IPS-20b (cell line): ENCODE data around the gene C5.

Experiments
- H3K27ac ChIP-seq: one replicate; pipeline ENCODE4 v1.5.1; 2013; ENCODE audit warnings: low read length
- H3K27me3 ChIP-seq: 2 replicates; pipeline ENCODE4 v1.6.1; 2013; ENCODE audit warnings: mild to moderate bottlenecking, low read length, inconsistent platforms; ENCODE audit not compliant: insufficient read depth
- H3K36me3 ChIP-seq: 2 replicates; pipeline ENCODE4 v1.6.1; 2013; ENCODE audit warnings: low read depth, mild to moderate bottlenecking, inconsistent platforms, low read length, moderate library complexity; ENCODE audit not compliant: insufficient read depth
- H3K4me1 ChIP-seq: 2 replicates; pipeline ENCODE4 v1.6.1; 2013; ENCODE audit warnings: mild to moderate bottlenecking, control low read depth, inconsistent platforms, low read length, moderate library complexity; ENCODE audit not compliant: insufficient read depth
- H3K4me3 ChIP-seq: 2 replicates; pipeline ENCODE4 v1.5.1; 2013; ENCODE audit warnings: mild to moderate bottlenecking, low read length, inconsistent platforms
- H3K9ac ChIP-seq: 2 replicates; pipeline ENCODE4 v1.6.1; 2013; ENCODE audit warnings: low read depth, mild to moderate bottlenecking, inconsistent platforms, low read length, moderate library complexity
- H3K9me3 ChIP-seq: 2 replicates; pipeline ENCODE4 v1.6.1; 2013; ENCODE audit warnings: mild to moderate bottlenecking, low read depth, low read length, inconsistent platforms; ENCODE audit not compliant: insufficient read depth

C5 gene

DNA sequence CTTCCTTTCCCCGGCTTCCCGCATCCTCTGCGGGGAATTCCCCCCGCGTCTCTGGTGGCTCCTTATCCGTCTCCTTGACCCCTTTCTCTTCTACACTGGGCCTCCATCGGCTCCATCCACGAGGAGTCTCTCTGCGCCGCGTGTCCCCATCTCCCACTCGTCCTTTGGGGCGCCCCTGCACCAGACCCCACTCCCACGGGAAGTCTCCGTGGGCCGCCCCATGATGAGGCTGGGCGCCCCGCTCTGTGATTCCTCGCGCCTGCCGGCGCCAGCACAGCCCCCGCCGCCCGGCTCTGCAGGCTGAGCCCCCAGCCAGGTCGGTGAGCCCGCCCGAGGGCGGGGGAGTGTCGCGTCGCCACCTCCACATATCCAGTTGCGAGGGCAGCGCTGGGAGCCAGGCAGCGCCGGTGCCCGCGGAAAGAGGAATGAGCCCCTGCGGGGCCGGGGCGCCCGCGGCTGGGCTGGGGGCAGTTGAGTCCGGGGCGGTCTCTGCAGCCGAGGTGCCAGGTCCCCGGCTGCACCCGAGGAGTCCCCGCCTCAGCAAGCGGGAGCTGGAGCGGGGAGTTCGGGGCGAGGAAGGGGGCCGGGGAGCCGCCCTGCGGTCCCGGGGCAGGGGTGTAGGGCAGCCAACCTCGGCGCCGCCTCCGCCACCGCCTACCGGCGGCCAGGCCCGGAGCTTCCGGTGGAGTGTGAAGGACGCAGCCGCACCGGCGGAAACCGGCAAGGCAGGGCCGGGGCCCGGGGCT is 121.4 kb downstream of the C5 start:
- Histone ChIP-seq H3K9me3 (no peaks in the 10 kb centered on the region), H3K4me3 (peak overlapping the region; percentile 72), H3K9ac (peak overlapping the region; percentile 68; the same call in 1 of the 2 replicates), H3K36me3 (no peaks in the 10 kb centered on the region), H3K27me3 (peaks cover 11% of the 10 kb centered on the region; the same call in 1 of the 2 replicates), H3K27ac (no peak overlapping the region), H3K4me1 (peaks cover 12% of the 10 kb centered on the region; the same call in 1 of the 2 replicates)

DNA sequence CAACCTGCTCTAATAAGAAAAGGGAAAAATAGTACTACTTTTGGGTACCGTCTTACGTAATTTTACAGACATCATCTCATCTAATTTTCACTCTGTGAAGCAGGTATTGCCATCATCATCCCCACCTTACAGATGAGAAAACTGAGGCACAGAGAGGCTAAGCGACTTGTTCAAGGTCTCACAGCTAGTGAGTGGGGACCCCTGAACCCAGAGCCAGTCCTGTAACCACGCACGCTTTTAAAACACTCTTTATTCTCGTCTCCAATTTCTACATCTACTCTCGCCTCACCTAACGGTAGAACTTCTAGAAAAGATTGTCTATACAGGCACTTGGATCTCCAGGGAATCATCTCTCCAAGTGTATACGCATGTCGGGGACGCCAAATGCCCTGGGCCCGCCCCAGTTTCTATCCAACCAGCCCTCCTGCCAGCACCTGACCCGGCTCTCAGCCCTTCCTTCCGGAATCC is 122.0 kb downstream of the C5 start:
- peak overlapping the region; percentile 72 for H3K4me3 ChIP-seq
- H3K9me3 ChIP-seq = no peaks in the 10 kb centered on the region
- H3K27ac ChIP-seq = no peak overlapping the region
- H3K36me3 ChIP-seq = no peaks in the 10 kb centered on the region
- peaks cover 11% of the 10 kb centered on the region; the same call in 1 of the 2 replicates for H3K27me3 ChIP-seq
- H3K4me1 ChIP-seq = peaks cover 12% of the 10 kb centered on the region; the same call in 1 of the 2 replicates
- peak overlapping the region; percentile 68; the same call in 1 of the 2 replicates for H3K9ac ChIP-seq

DNA sequence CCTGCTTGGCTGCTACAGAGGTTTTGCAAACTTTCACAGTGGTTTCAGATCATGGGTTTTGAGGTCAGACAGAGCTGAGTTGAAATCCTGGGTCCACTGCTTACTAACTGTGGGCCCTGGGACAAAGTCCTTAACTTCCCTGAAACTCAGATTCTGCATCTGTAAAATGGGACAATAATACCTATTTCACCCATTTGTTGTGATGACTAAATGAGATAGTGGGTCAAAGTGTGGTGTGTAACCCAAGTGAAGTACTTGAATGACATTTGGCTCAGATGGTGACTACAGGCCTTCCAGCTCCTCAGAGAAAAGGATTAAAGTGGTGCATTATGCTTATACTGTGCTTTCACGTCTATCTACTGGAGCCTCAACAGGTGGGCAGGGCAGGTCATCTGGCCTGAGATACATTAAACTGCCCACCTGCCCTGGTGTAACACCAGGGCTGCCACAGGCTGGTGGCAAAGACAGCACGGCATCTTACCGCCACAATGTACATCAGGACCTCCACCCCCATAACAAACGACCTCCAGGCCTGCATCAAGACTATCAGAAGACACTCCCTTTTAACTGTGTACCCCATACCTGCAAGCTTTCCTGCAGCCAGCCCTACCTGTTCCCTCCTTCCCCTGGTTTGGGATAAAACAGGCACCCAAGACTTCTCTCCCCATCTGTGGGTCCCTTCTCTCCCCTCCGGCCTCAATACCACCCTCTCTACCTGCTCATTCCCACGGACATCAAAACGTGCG is 122.6 kb downstream of the C5 start:
- Histone ChIP-seq H3K9ac (no peak overlapping the region), H3K27ac (no peak overlapping the region), H3K36me3 (no peaks in the 10 kb centered on the region), H3K9me3 (no peaks in the 10 kb centered on the region), H3K4me1 (peaks cover 12% of the 10 kb centered on the region; the same call in 1 of the 2 replicates), H3K4me3 (no peak overlapping the region), H3K27me3 (peaks cover 11% of the 10 kb centered on the region; the same call in 1 of the 2 replicates)

DNA sequence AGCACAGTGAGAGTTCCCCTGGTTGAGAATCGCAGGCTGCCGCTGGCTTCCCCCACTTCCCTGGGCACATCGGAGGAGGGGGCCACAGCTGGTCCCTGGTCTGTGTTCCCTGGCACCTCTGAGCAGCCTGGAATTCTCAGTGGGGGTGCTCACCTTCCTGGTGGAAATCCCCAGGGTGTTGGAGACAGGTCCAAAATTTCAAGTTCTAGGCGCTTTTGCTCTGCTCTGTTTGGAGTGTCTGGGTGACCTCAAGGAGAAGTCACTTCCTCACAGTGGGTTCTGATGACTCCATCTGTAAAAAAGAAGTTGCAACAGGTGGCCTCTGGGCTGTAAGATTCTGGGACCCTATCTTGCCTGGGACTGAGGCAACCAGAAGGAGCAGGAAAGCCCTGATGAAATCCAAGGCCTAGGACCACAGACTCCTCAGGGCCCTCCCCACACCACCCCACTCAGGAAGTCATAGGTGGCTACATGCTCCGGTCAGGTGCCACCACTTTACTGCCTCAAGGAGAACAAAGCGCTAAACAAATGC is 123.6 kb downstream of the C5 start, which contains the start of gene TRAF1:
TSS of gene TRAF1 (minus strand) at position 400 of the 532 bp plus-strand sequence. CDS start 721 bp downstream, outside the sequence.
- Histone ChIP-seq H3K4me3 (no peak within 1 kb of the TSS), H3K4me1 (peaks cover 12% of the 10 kb centered on the region; the same call in 1 of the 2 replicates), H3K36me3 (no peaks in the 10 kb centered on the region), H3K9me3 (no peaks in the 10 kb centered on the region), H3K27me3 (peaks cover 11% of the 10 kb centered on the region; the same call in 1 of the 2 replicates), H3K9ac (no peak within 1 kb of the TSS), H3K27ac (no peak within 1 kb of the TSS)

DNA sequence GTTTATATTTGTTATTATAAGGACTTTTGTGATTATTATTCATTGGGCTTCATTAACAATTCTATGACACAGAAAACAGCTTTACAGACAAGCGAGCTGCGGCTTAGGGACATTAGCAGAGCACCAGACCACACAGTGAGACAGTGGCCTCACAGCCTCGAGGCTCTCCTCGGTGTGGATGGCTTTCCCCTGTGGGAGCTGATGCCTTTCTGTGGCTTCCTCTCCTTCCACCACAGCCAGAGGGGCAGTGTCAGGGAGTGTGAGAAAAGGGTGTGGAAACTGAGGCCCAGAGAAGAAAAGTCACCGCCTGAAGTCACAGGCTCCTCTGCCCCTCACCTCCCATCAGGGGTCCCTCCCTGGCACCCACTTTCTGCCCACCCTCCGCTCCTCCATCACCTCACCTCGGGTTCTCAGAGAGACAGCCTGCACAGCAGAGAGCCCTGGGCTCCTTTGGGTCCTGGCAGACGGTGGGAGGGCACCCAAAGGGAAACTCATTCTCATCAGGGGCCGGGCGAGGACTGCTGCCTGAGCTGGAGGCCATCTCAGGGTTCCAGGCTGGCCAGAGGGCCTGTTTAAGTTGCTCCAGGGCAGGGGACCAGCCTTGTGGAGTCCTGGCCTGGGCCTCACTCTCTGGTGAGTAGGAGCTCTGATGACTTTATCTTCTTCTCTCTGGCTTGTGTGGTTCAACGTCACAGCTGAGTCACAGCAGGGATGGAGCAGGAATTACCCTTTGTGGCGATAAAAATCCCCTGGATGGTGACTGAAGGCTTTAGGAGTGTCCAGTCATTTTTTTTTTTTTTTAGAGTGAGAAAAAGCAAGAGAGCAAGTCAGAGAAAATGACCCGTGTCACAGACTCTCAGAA is 124.3 kb downstream of the C5 start:
- peaks cover 11% of the 10 kb centered on the region; the same call in 1 of the 2 replicates for H3K27me3 ChIP-seq
- H3K9ac ChIP-seq = no peak overlapping the region
- H3K27ac ChIP-seq = no peak overlapping the region
- peaks cover 12% of the 10 kb centered on the region; the same call in 1 of the 2 replicates for H3K4me1 ChIP-seq
- no peak overlapping the region for H3K4me3 ChIP-seq
- no peaks in the 10 kb centered on the region for H3K36me3 ChIP-seq
- H3K9me3 ChIP-seq = no peaks in the 10 kb centered on the region

DNA sequence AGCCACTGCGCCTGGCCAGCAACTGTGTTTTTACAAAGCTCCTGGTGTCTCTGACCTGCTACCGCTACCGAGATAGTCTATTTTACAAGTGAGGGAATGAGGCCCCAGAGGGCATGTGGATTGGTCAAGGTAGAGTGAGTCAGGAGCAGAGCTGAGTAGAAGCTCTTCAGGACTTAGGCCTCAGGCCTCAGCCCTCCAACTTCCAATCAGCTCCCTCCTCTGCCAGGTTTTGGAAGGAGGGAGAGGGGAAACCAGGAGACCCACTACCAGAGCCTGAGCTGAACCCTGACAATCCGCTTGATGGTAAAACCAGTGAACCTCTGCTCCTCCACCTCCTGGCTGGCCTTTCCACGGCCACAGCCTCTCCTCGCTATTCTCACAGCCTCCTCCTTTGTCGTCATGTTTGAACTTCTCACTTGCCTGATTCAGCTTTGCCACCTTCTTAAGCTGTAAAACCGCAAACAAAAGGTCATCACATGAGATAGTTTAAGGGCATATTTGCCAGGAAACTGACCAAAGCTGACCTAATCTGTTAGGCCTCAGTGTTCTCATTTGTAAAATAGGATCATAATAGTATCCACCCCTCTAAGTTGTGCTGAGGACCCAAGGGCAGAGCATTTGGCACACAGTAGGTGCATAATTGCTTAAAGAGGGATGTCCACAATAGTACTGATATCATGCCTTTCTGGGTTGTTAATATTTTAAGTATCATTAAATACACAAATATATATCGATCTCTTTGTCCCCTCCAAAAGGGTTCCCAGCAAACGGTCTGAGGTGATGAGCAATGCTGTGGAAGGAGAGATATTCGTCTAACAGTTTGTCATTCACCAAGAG is 125.2 kb downstream of the C5 start:
- Histone ChIP-seq H3K27ac (no peak overlapping the region), H3K36me3 (no peaks in the 10 kb centered on the region), H3K9ac (no peak overlapping the region), H3K9me3 (no peaks in the 10 kb centered on the region), H3K27me3 (peaks cover 11% of the 10 kb centered on the region; the same call in 1 of the 2 replicates), H3K4me3 (no peak overlapping the region), H3K4me1 (peaks cover 16% of the 10 kb centered on the region; the same call in 1 of the 2 replicates)

DNA sequence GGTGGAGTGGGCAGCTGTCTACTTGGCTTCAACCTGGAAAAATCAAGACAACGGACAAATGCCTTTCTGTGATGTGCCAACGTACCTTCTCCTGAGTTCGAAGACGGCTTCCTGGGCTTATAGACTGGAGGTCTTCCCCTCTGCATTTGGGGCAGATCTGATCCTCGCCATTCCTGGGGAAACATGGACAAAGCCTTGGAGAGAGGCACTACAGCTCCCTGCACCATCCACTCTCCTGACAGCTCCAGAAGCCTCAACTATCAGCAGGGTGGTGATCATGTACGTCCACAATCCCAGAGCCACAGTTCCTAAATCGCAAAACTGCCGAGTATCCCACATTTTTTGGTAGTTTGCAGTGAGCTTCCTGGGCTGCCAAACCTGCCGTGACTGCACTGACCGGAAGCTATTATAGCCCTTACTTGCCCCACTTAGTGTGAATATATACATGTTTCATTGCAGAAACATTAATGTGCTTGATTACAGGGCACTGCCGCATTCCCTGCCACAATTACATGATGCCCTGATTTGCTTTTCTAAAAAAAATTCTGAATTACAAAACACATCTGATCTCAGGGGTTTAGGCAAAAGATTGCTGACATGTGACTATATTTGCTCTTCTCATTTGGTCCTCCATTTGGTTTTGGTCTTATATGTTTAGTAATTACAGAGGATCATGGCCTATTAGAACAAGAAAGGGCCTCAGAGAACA is 126.3 kb downstream of the C5 start:
- Histone ChIP-seq H3K9me3 (no peaks in the 10 kb centered on the region), H3K27me3 (peaks cover 11% of the 10 kb centered on the region; the same call in 1 of the 2 replicates), H3K27ac (no peak overlapping the region), H3K9ac (no peak overlapping the region), H3K4me3 (no peak overlapping the region), H3K4me1 (peaks cover 13% of the 10 kb centered on the region; the same call in 1 of the 2 replicates), H3K36me3 (no peaks in the 10 kb centered on the region)

DNA sequence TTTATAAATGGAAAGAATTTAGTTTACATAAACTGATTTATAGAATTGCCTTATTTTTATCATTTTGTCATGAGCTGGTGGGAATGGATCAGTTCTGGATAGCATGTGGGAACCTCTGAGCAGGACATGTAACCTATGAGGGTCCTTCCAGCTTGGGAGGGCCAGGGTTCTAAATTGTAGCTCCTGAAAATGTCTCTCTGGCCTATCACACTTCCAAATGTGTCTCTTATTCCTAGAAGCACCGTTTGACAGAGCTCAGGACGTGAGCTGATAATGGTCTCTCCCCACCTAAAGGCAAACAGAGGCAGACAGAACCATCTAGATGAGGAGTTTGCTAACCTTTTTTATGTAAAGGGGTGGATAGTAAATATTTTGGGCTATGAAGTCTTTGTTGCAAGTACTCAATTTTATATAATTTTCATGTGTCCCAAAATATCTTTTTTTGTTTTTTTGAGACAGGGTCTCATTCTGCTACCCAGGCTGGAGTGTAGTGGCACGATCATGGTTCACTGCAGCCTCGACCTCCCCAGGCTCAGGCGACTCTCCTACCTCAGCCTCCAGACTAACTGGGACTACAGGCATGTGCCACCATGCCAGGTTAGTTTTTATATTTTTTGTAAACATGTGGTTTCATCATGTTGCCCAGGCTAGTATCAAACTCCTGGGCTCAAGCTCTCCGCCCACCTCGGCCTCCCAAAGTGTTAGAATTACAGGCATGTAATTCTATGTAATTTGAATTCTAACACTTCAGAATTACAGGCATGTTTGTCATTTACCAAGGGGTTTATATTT is 127.5 kb downstream of the C5 start:
- Histone ChIP-seq H3K4me1 (peaks cover 13% of the 10 kb centered on the region; the same call in 1 of the 2 replicates), H3K27ac (no peak overlapping the region)

DNA sequence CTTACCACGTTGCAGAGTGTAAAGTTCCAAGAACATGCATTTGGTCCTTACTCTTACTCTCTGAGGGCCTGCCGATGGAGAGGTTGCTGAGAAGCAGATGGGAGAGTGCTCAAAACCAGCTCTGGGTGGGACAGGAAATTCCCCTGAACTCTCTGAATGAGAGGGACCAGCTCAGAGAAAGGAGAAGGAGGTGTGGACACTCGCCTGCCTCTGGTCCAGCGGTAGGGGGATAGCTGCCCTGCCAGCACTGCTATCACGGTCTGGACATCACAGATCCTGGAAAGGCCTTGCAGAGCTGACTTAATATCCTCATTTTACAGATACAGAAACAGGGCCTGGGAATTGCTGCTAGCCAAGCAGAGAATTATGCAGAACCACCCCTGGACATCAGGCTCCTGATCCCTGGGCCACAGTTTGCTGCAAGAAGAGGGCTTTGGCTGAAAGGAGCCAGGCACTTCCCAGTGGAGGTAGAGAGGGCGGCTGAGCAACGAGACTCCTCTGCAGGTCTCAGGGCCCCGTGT is 128.4 kb downstream of the C5 start:
- Histone ChIP-seq H3K27ac (no peak overlapping the region), H3K9me3 (no peaks in the 10 kb centered on the region), H3K4me3 (no peak overlapping the region), H3K9ac (no peak overlapping the region), H3K4me1 (peaks cover 13% of the 10 kb centered on the region; the same call in 1 of the 2 replicates), H3K27me3 (no peaks in the 10 kb centered on the region), H3K36me3 (no peaks in the 10 kb centered on the region)

More for the DNA sequence above, 127.5 kb downstream of the C5 start:
- Histone ChIP-seq H3K9me3 (no peaks in the 10 kb centered on the region), H3K9ac (no peak overlapping the region), H3K27me3 (peaks cover 2% of the 10 kb centered on the region; the same call in 1 of the 2 replicates), H3K4me3 (no peak overlapping the region), H3K36me3 (no peaks in the 10 kb centered on the region)
